ENCODE results near the gene SNRNP35. TPM values are rescaled to one million over a fixed set of nuclear protein-coding genes. Genes with fewer than 3 reads are reported as not detected.

The SNRNP35 gene
- total RNA-seq, 4 donors from 2014 or later = 8.6 to 30.0 (median 25.7) TPM

DNA sequence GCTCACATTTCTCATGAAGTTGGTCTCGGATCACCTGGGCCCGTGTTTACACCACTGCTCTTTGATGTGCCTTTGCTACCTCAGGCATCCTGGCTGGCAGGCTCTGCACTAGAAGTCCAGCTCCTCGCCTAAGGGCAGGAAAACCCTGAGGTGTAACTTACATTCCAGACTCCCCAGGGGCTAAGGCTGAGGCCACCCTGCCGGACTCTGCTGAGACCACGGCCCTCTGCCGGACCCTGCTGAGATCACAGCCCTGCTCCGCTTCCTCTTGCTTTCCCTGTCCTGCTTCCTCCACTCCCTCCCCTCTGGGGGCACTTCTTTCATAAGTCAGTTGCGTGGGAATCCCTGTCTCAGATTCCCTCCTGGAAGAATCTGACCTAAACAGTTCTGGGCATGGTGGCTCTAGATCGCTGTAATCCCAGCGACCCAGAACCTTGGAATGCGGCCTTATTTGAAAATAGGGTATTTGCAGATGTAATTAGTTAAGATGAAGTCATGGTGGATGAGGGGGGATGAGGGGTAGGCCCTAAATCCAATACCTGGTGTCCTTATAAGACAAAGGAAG, 58.4 kb downstream of the SNRNP35 start:
- Histone ChIP-seq H3K36me3 (no peaks in the 10 kb centered on the region), H3K4me1 (peaks cover 0 to 9% (median 0%) of the 10 kb centered on the region in 4 donors), H3K9me3 (no peaks in the 10 kb centered on the region), H3K27me3 (no peaks in the 10 kb centered on the region), H3K4me3 (no peak overlapping the region), H3K27ac (no peak overlapping the region)
- intact Hi-C loops (cut with DNase I; ENCODE audit: low total_unique reads) (no loop called here), in situ Hi-C loops (cut with MboI; ENCODE audit: low pct_ligation_motif_present in 1 of 4, low pct_unique_long_range_greater_than_20kb in 1 of 4, low sequenced_read_pairs in 3 of 4) (no loop called here)
- WGBS, 2 donors (ENCODE audit: low coverage in 1 of 2) = 86 to 87% methylated on average over 3 to 11 of the region's 11 CpGs
- TF ChIP-seq, protein P1, sequence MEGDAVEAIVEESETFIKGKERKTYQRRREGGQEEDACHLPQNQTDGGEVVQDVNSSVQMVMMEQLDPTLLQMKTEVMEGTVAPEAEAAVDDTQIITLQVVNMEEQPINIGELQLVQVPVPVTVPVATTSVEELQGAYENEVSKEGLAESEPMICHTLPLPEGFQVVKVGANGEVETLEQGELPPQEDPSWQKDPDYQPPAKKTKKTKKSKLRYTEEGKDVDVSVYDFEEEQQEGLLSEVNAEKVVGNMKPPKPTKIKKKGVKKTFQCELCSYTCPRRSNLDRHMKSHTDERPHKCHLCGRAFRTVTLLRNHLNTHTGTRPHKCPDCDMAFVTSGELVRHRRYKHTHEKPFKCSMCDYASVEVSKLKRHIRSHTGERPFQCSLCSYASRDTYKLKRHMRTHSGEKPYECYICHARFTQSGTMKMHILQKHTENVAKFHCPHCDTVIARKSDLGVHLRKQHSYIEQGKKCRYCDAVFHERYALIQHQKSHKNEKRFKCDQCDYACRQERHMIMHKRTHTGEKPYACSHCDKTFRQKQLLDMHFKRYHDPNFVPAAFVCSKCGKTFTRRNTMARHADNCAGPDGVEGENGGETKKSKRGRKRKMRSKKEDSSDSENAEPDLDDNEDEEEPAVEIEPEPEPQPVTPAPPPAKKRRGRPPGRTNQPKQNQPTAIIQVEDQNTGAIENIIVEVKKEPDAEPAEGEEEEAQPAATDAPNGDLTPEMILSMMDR (IDR thresholded peaks at IDR 0.05) = no peak
- no peak for TF ChIP-seq POLR2A (IDR thresholded peaks at IDR 0.05)
- no peak for TF ChIP-seq EP300 (IDR thresholded peaks at IDR 0.05; ENCODE audit: low read depth)
- TF ChIP-seq POLR2AphosphoS5 (IDR thresholded peaks at IDR 0.05) = no peak
- DNase-seq = no peak

Small RNA genes lying within 50 kb of the gene (small RNA-seq; reads per million reads assigned to genes)
- gene AC145423.2 = 0 reads per million in 4 donors

Other genes with a start within 250 kb of the SNRNP35 start
- 10 to 100 TPM; 15.6 to 90.9 (median 40.7) TPM for gene MPHOSPH9, start 225.0 kb upstream of the SNRNP35 start, total RNA-seq
- 10 to 100 TPM in 2 of 4 donors, 1 to 10 TPM in 2; 3.6 to 19.2 (median 9.7) TPM for gene MTRFR, start 224.7 kb upstream of the SNRNP35 start, total RNA-seq
- 10 to 100 TPM; 14.2 to 60.5 (median 45.6) TPM for gene CDK2AP1, start 186.3 kb upstream of the SNRNP35 start, total RNA-seq
- gene SBNO1, start 93.3 kb upstream of the SNRNP35 start, total RNA-seq = 10 to 100 TPM; 14.6 to 26.9 (median 23.8) TPM
- gene KMT5A, start 74.0 kb upstream of the SNRNP35 start, total RNA-seq = 10 to 100 TPM; 32.9 to 43.8 (median 34.4) TPM
- 1 to 10 TPM in 3 of 4 donors, under 1 TPM in 1; 0.60 to 2.7 (median 1.4) TPM for gene RILPL2, start 21.5 kb upstream of the SNRNP35 start, total RNA-seq
- gene RILPL1, start 75.6 kb downstream of the SNRNP35 start, total RNA-seq = 1 to 10 TPM; 1.6 to 6.7 (median 5.0) TPM
- 100 to 1,000 TPM in 2 of 4 donors, 10 to 100 TPM in 2; 62.9 to 138 (median 96.6) TPM for gene TMED2, start 126.4 kb downstream of the SNRNP35 start, total RNA-seq
- gene DDX55, start 144.0 kb downstream of the SNRNP35 start, total RNA-seq = 10 to 100 TPM; 14.2 to 35.2 (median 25.1) TPM
- gene EIF2B1, start 175.5 kb downstream of the SNRNP35 start, total RNA-seq = 100 to 1,000 TPM in 2 of 4 donors, 10 to 100 TPM in 2; 46.0 to 121 (median 92.3) TPM
- gene GTF2H3, start 175.7 kb downstream of the SNRNP35 start, total RNA-seq = 10 to 100 TPM in 3 of 4 donors, 1 to 10 TPM in 1; 2.6 to 14.3 (median 11.6) TPM
- 1 to 10 TPM in 3 of 4 donors, under 1 TPM in 1; 1.00 to 6.3 (median 5.1) TPM for gene TCTN2, start 213.0 kb downstream of the SNRNP35 start, total RNA-seq

Data from transverse colon (tissue), 4 donors.